T-helper 1 cell treated with Interleukin-12 subunit alpha and Interleukin-12 subunit beta and Interleukin-4 antibody, amounts not matched to agents 30 ng/mL and 1 ng/mL, for 36 hours (primary cell): Measurements from ENCODE around the gene C3. TPM values are rescaled to one million over a fixed set of nuclear protein-coding genes. Genes with fewer than 3 reads are reported as not detected.

Source experiments
- intact Hi-C: fragments of 100-400 bp; cut with micrococcal nuclease; formaldehyde crosslinking; loops from one replicate; pipeline ENCODE4 v1.15.1; 2024
- total RNA-seq: library from RNA; stranded (reverse); gene quantifications from 2 replicates; pipeline ENCODE4 v1.2.3, GENCODE V29; 2022

C3 gene
- total RNA-seq, 1 donor from 2014 or later = 8.3 TPM

DNA sequence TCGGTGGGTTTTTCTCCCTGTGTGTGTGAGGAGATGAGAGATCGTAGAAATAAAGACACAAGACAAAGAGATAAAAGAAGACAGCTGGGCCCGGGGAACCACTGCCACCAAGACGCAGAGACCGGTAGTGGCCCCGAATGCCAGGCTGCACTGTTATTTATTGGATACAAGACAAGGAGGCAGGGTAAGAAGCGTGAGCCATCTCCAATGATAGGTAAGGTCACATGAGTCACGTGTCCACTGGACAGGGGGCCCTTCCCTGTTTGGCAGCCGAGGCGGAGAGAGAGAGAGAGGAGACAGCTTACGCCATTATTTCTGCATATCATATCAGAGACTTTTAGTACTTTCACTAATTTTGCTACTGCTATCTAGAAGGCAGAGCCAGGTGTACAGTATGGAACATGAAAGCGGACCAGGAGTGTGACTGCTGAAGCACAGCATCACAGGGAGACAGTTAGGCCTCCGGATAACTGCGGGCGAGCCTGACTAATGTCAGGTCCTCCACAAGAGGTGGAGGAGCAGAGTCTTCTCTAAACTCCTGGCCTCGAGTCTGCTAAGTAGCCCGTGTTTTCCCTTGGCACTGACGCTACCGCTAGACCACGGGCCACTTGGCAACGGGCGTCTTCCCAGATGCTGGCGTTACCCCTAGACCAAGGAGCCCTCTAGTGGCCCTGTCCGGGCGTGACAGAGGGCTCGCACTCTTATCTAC, 87.5 kb downstream of the C3 start:
- intact Hi-C loops = loop anchor here (1.0 to 2.0 kb wide), 8 partner anchors 37 to 230 kb away; partner anchors contain the start of genes SH2D3A and TNFSF14

DNA sequence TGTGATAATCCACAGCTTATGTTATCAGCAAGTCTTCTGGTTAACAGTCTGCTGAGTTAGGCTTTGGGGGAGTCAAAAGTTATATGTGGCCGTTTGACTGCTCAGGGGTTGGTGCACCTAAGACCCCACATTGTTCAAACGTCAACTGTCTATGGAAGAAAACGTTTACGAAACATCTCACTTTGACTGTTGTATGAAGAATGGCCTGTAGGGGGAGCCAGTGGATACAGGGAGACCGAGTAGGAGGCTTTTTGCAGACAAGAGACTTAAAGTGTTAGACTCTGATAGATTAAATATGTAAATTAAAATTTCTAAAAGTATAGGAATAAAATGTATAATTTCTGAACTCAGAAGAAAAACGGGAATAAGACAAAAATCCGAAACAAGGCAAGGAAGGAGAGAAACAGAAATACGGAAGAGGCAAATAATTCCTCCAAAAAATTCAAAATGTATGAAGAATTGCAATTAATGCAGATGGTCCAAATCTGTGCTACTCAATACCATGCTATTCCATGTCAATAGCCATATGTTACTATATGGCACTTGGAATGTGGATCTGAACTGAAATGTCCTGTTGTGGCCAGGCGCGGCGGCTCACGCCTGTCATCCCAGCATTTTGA, 88.3 kb downstream of the C3 start:
- intact Hi-C loops = loop anchor here (1.0 to 2.0 kb wide), 8 partner anchors 38 to 231 kb away; partner anchors contain the start of genes SH2D3A and TNFSF14

Other genes with a start within 250 kb of the C3 start
- 110 and 116 TPM in 2 replicates for gene DENND1C, start 238.9 kb downstream of the C3 start, total RNA-seq
- gene TUBB4A, start 218.3 kb downstream of the C3 start, total RNA-seq = 1.5 and 2.4 TPM in 2 replicates
- gene TNFSF9, start 189.6 kb downstream of the C3 start, total RNA-seq = 5.8 TPM in 2 replicates
- 73.7 and 75.9 TPM in 2 replicates for gene CD70, start 129.5 kb downstream of the C3 start, total RNA-seq
- 25.8 and 28.0 TPM in 2 replicates for gene TNFSF14, start 50.5 kb downstream of the C3 start, total RNA-seq
- 100.0 and 105 TPM in 2 replicates for gene GPR108, start 16.9 kb upstream of the C3 start, total RNA-seq
- 24.5 and 26.6 TPM in 2 replicates for gene TRIP10, start 19.0 kb upstream of the C3 start, total RNA-seq
- 29.7 and 30.8 TPM in 2 replicates for gene SH2D3A, start 46.8 kb upstream of the C3 start, total RNA-seq
- 151 and 161 TPM in 2 replicates for gene VAV1, start 52.1 kb upstream of the C3 start, total RNA-seq
- gene ADGRE1, start 166.9 kb upstream of the C3 start, total RNA-seq = 15.0 and 15.2 TPM in 2 replicates